ENCODE data around the gene CD99. TPM values are rescaled to one million over a fixed set of nuclear protein-coding genes. Genes with fewer than 3 reads are reported as not detected.

Gene CD99
- total and polyA plus RNA-seq, 2 donors (not counting 3 experiments of a cell fraction or from before 2014, with no cell fraction given) = 364 to 654 TPM

GRCh38 chrX:2774057-2774456 is 83.0 kb downstream of the CD99 start:
- no peak overlapping the region for H3K27ac ChIP-seq (ENCODE audit: insufficient read depth, low read depth, low read length)
- intact Hi-C loops (cut with micrococcal nuclease) (no loop called here), dilution Hi-C loops (cut with MboI; ENCODE audit: extremely low pct_ligation_motif_present, low sequenced_read_pairs) (no loop called here)
- H3K9me1 ChIP-seq (replicated peaks; ENCODE audit: control insufficient read depth, extremely low read depth, insufficient read depth, low read length) = no peaks in the 10 kb centered on the region
- no peaks in the 10 kb centered on the region for H3K79me2 ChIP-seq (ENCODE audit: control insufficient read depth, insufficient read depth, low read length)
- no peaks in the 10 kb centered on the region for H3K36me3 ChIP-seq (ENCODE audit: control insufficient read depth in 2 of 2, extremely low read depth in 1 of 2, insufficient read depth in 2 of 2, low read length in 2 of 2)
- H3K4me3 ChIP-seq (replicated peaks in 1 of 3; ENCODE audit: insufficient read depth in 1 of 3, low read depth in 1 of 3, low read length in 3 of 3) = no peak overlapping the region
- no peak overlapping the region for H3K9ac ChIP-seq (replicated peaks; ENCODE audit: extremely low read depth, insufficient read depth, low read length)
- no TSS peak for BruUV-seq (replicated peaks)
- no peaks in the 10 kb centered on the region for H3K9me3 ChIP-seq (replicated peaks; ENCODE audit: control insufficient read depth, insufficient read depth, low read length)
- H3K4me2 ChIP-seq (ENCODE audit: insufficient read depth, low read length) = no peak overlapping the region
- DNase-seq (ENCODE audit: low read depth, low spot score) (no peak), FAIRE-seq (no peak)
- no peak overlapping the region for H2AFZ ChIP-seq (ENCODE audit: low read depth, low read length)
- peaks cover 2% of the 10 kb centered on the region in 2 experiments for H3K27me3 ChIP-seq (ENCODE audit: control insufficient read depth in 2 of 2, insufficient read depth in 2 of 2, low read length in 2 of 2)
- no peaks in the 10 kb centered on the region for H3K4me1 ChIP-seq (ENCODE audit: control insufficient read depth, extremely low read depth, insufficient read depth, low read length)
- ChIA-PET CTCF (no interaction called here), POLR2A (no interaction called here)
- TF ChIP-seq FOS (IDR thresholded peaks at IDR 0.05; ENCODE audit: borderline replicate concordance, insufficient read depth, low read length) (no peak), JUN (IDR thresholded peaks at IDR 0.05; ENCODE audit: borderline replicate concordance, insufficient read depth, insufficient read length, low read depth) (no peak), EZH2 (IDR thresholded peaks at IDR 0.05; ENCODE audit: borderline replicate concordance, low read depth, low read length, severe bottlenecking) (no peak), CTCF (IDR thresholded peaks at IDR 0.05; ENCODE audit: extremely low read depth in 1 of 2, insufficient read depth in 1 of 2, low read depth in 1 of 2, low read length in 2 of 2) (no peak), POLR2AphosphoS5 (IDR thresholded peaks at IDR 0.05; ENCODE audit: insufficient read depth, low read depth, low read length) (no peak), MYC (IDR thresholded peaks at IDR 0.05; ENCODE audit: low read depth, low read length) (no peak), POLR2A (IDR thresholded peaks at IDR 0.05; ENCODE audit: low read depth, low read length) (no peak), MAX (IDR thresholded peaks at IDR 0.05; ENCODE audit: insufficient read depth, insufficient read length) (no peak), GATA2 (IDR thresholded peaks at IDR 0.05; ENCODE audit: insufficient read depth, insufficient read length, low read depth, low read length) (no peak)
- no peaks in the 10 kb centered on the region for H4K20me1 ChIP-seq (replicated peaks; ENCODE audit: control insufficient read depth, extremely low read depth, insufficient read depth, low read length)

All from endothelial cell of umbilical vein (primary cell).